MCF 10A (cell line): ENCODE results near the gene LDLRAD4. TPM values are rescaled to one million over a fixed set of nuclear protein-coding genes. Genes with fewer than 3 reads are reported as not detected.

Experiments used
- BruUV-seq: library from RNA; stranded (reverse); fragments of 400-500 nt; replicated peaks from 2 replicates; lab custom pipeline; 2021; lab: Mats Ljungman, UMichigan
- CTCF ChIA-PET: fragments of 300-600 bp; sonication (Branson Sonifier 250); formaldehyde crosslinking; extraction: SDS; loops from one replicate; lab custom pipeline; 2021; ENCODE audit warnings: antibody characterized with exemption, inconsistent platforms; lab: Yijun Ruan, JAX
- POLR2A ChIA-PET: fragments of 300-600, 350-650 bp; sonication (Branson Sonifier 250); formaldehyde crosslinking; extraction: SDS; loops from one replicate; lab custom pipeline; 2020; ENCODE audit warnings: antibody characterized with exemption, inconsistent platforms; lab: Yijun Ruan, JAX
- DNase-seq: peaks from one replicate; pipeline ENCODE4 v3.0.0-alpha.2; 2018; ENCODE audit not compliant: unreplicated experiment
- H3K27ac Mint-ChIP-seq: one replicate; pipeline ENCODE4 v1.8.0; 2022; ENCODE audit warnings: mild to moderate bottlenecking, low read depth, mixed read lengths; ENCODE audit not compliant: unreplicated experiment
- H3K27me3 Mint-ChIP-seq: one replicate; pipeline ENCODE4 v1.8.0; 2022; ENCODE audit warnings: mixed read lengths; ENCODE audit not compliant: insufficient read depth, unreplicated experiment
- H3K36me3 Mint-ChIP-seq: one replicate; pipeline ENCODE4 v1.8.0; 2022; ENCODE audit warnings: mild to moderate bottlenecking, moderate library complexity, mixed read lengths; ENCODE audit not compliant: insufficient read depth, unreplicated experiment
- H3K4me1 Mint-ChIP-seq: one replicate; pipeline ENCODE4 v1.8.0; 2022; ENCODE audit warnings: mixed read lengths; ENCODE audit not compliant: insufficient read depth, unreplicated experiment
- H3K4me3 Mint-ChIP-seq: one replicate; pipeline ENCODE4 v1.8.0; 2022; ENCODE audit warnings: mild to moderate bottlenecking, moderate library complexity, mixed read lengths; ENCODE audit not compliant: unreplicated experiment
- H3K9me3 Mint-ChIP-seq: one replicate; pipeline ENCODE4 v1.8.0; 2022; ENCODE audit warnings: mixed read lengths; ENCODE audit not compliant: unreplicated experiment
- intact Hi-C: fragments of 100-400 bp; cut with micrococcal nuclease; formaldehyde crosslinking; loops from 2 replicates; pipeline ENCODE4 v1.14.1; 2022
- total RNA-seq: library from RNA; stranded (reverse); gene quantifications from 2 replicates; pipeline ENCODE4 v1.2.3, GENCODE V29; 2022
- TF ChIP-seq, protein P1 (sequence below): fragments of 200-600 bp; IDR thresholded peaks from one replicate; pipeline ENCODE4 v1.8.0; 2022; ENCODE audit warnings: antibody characterized with exemption, mild to moderate bottlenecking; ENCODE audit not compliant: unreplicated experiment

The LDLRAD4 gene
- total RNA-seq, 1 experiment from 2014 or later = not detected

DNA sequence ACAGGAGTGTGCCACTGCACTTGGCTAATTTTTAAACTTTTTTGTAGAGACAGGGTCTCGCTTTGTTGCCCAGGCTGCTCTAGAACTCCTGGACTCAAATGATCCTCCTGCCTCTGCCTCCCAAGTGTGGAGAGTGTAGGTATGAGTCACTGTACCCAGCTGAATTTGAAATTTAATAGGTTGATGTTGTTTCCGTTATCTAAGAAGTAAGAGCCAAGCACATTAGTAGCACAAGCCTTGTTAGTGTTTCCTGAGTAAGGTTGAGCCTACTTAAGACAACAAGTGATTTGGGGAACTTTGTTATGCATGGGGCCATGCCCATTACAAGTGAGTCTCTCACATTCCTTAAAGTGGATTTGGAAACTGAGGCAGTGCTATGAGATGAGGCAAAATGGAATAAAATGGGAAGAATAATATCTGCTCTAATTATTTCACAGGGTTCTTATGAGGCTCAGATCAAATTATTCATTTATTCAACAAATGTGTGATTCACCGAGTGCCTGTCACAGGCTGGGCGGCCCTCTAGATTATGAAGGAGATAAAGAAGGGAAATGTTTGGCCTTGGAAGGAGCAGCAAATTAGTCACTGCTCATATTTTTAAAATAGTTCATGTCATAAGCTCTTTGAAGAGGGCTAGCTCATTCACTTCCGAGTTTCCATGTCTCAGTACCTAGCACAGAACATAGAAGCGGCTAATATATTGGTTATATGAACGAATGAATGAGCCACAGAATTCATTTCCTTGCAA, 217.2 kb downstream of the LDLRAD4 start:
- TF ChIP-seq, protein P1, sequence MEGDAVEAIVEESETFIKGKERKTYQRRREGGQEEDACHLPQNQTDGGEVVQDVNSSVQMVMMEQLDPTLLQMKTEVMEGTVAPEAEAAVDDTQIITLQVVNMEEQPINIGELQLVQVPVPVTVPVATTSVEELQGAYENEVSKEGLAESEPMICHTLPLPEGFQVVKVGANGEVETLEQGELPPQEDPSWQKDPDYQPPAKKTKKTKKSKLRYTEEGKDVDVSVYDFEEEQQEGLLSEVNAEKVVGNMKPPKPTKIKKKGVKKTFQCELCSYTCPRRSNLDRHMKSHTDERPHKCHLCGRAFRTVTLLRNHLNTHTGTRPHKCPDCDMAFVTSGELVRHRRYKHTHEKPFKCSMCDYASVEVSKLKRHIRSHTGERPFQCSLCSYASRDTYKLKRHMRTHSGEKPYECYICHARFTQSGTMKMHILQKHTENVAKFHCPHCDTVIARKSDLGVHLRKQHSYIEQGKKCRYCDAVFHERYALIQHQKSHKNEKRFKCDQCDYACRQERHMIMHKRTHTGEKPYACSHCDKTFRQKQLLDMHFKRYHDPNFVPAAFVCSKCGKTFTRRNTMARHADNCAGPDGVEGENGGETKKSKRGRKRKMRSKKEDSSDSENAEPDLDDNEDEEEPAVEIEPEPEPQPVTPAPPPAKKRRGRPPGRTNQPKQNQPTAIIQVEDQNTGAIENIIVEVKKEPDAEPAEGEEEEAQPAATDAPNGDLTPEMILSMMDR = no peak
- intact Hi-C loops = no loop called here
- CTCF ChIA-PET = no interaction called here

DNA sequence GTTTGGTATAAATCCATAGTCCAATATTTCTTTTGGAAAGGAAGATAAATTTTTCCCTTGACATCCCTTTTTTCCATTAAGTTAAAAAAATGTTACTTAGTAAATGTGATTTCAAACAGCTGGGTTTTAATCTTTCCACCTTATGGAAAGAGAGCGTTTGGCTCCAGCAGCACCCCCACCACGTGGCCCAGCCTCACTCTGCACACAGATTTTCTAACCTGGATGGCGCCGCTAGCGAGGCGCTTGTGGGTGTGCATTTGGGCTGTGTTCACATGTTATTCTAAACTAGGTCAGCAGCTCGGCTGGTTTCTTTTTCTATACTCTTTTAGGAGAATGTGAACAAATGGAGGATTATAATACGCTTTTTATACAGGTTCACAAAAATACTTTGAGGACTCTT, 218.0 kb downstream of the LDLRAD4 start:
- CTCF ChIA-PET = no interaction called here

More for the DNA sequence above, 217.2 kb downstream of the LDLRAD4 start:
- no peak overlapping the region for H3K27ac Mint-ChIP-seq
- no TSS peak for BruUV-seq
- H3K4me1 Mint-ChIP-seq = no peaks in the 10 kb centered on the region
- H3K4me3 Mint-ChIP-seq = no peak overlapping the region
- no peaks in the 10 kb centered on the region for H3K36me3 Mint-ChIP-seq
- POLR2A ChIA-PET = interaction anchor here (1.0 to 1.2 kb wide), 3 partner anchors 10 to 72 kb away, joined by 3 to 9 read pairs (median 4); no protein-coding TSS in a partner anchor
- H3K27me3 Mint-ChIP-seq = no peaks in the 10 kb centered on the region
- DNase-seq = peak; percentile 33
- H3K9me3 Mint-ChIP-seq = no peaks in the 10 kb centered on the region

DNA sequence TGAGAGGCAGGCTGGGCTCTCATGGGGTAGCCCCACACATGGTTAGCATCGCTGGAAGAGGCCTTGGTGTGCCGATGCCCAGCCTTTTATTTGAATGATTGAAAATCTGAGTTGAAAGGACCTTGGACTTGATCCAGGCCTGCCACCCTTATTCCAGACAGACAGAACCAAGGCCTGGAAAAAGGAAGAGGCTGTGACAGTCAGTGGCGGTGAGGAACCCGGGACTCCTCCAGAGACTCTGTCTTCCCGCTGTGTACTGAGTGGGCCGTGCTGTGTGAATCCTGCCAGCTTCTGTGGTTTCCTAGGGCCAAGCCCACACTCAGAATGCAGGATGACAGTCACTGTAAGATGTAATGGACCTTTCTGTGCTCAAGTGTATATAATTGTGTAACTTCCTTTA, 218.5 kb downstream of the LDLRAD4 start:
- H3K36me3 Mint-ChIP-seq = no peaks in the 10 kb centered on the region
- no peaks in the 10 kb centered on the region for H3K4me1 Mint-ChIP-seq
- no peak overlapping the region for H3K27ac Mint-ChIP-seq
- TF ChIP-seq, protein P1 = no peak
- BruUV-seq = no TSS peak
- peaks cover 2% of the 10 kb centered on the region for H3K9me3 Mint-ChIP-seq
- H3K27me3 Mint-ChIP-seq = no peaks in the 10 kb centered on the region
- DNase-seq = no peak
- POLR2A ChIA-PET = interaction anchor here (0.7 to 1.2 kb wide), 3 partner anchors 11 to 235 kb away, joined by 3 to 9 read pairs (median 4); no protein-coding TSS in a partner anchor
- no peak overlapping the region for H3K4me3 Mint-ChIP-seq
- CTCF ChIA-PET = no interaction called here
- intact Hi-C loops = no loop called here

More for the DNA sequence above, 218.0 kb downstream of the LDLRAD4 start:
- Mint-ChIP-seq H3K4me1 (no peaks in the 10 kb centered on the region), H3K9me3 (no peaks in the 10 kb centered on the region), H3K27me3 (no peaks in the 10 kb centered on the region), H3K36me3 (no peaks in the 10 kb centered on the region), H3K27ac (no peak overlapping the region), H3K4me3 (no peak overlapping the region)
- intact Hi-C loops = no loop called here
- DNase-seq = no peak
- TF ChIP-seq, protein P1 = no peak
- POLR2A ChIA-PET = interaction anchor here (1.0 to 1.2 kb wide), 3 partner anchors 10 to 73 kb away, joined by 3 to 9 read pairs (median 4); no protein-coding TSS in a partner anchor
- no TSS peak for BruUV-seq

DNA sequence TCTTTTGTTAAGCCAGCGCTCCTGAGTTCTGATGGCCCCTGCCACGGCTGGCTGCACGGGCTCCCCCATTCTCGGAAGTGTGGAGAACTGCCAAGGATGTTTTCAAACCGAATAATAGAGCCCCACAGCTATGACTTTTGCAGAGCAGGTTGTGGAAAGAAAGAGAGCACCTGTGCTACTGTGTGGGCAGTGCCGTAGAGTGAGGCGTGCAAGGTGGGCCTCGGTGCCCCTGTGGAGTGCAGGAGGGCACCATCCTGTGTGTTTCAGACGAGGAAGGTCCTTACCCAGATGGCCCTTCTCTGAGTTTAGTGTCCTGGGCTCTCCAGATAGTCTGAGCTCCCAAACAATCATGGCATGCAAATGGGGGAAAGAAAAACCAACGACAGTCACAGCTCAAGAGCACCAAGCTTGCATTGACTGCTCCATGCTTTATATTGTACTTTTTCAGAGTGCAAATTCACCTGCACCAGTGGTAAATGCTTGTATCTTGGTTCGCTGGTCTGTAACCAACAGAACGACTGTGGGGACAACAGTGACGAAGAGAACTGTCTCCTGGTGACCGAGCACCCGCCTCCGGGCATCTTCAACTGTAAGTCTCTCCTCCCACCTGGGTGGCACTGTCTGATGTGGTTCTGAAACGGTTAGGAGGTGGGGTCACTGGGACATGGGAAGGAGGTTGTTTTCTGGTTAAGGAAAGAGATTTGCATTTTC, 219.4 kb downstream of the LDLRAD4 start:
- ChIA-PET POLR2A (interaction anchor here (0.7 kb wide), 1 partner anchor 236 kb away, joined by 3 read pairs; no protein-coding TSS in a partner anchor), CTCF (interaction anchor here (0.7 kb wide), 1 partner anchor 377 kb away, joined by 3 read pairs; no protein-coding TSS in a partner anchor)
- Mint-ChIP-seq H3K4me3 (no peak overlapping the region), H3K27me3 (no peaks in the 10 kb centered on the region), H3K9me3 (peaks cover 8% of the 10 kb centered on the region), H3K4me1 (no peaks in the 10 kb centered on the region), H3K27ac (no peak overlapping the region), H3K36me3 (no peaks in the 10 kb centered on the region)
- DNase-seq = no peak
- no TSS peak for BruUV-seq
- TF ChIP-seq, protein P1 = no peak
- intact Hi-C loops = no loop called here
